K562 (cell line): ENCODE measurements around the gene TPD52L2. TPM values are rescaled to one million over a fixed set of nuclear protein-coding genes. Genes with fewer than 3 reads are reported as not detected.
A peak's percentile ranks its signal among the peaks of the same experiment; 100 is the strongest.

Source experiments
- BMI1 ChIP-seq: fragments of 150-350 bp; IDR thresholded peaks from 2 replicates; pipeline ENCODE4 v1.6.1; 2014; ENCODE audit warnings: low read length
- CBFB ChIP-seq: sonication (generic); formaldehyde crosslinking; IDR thresholded peaks from 2 replicates; pipeline ENCODE4 v1.4.0; 2020; ENCODE audit warnings: mild to moderate bottlenecking, missing genetic modification reagents
- ETV6 ChIP-seq, 3 experiments: fragments of 150-350 bp in 1 of 3; sonication (generic) in 1 of 3; formaldehyde crosslinking in 1 of 3; IDR thresholded peaks; 2 replicates each; pipeline versions ENCODE4 v1.6.1 to v1.8.0; 2014 to 2022; ENCODE audit warnings: borderline replicate concordance in 2 of 3, low read depth in 2 of 3, antibody characterized with exemption in 1 of 3, low read length in 1 of 3, mild to moderate bottlenecking in 1 of 3, missing genetic modification reagents in 1 of 3
- KAT2B ChIP-seq: IDR thresholded peaks from one replicate; pipeline ENCODE4 v1.6.1; 2012; ENCODE audit warnings: low read depth, mild to moderate bottlenecking, control low read depth, inconsistent platforms, low read length, moderate library complexity
- KDM4B ChIP-seq, 2 experiments: fragments of 450-650 bp in 1 of 2; sonication (generic) in 1 of 2; IDR thresholded peaks; 2 replicates each; pipeline ENCODE4 v1.6.1; 2016 to 2017; ENCODE audit warnings: borderline replicate concordance in 2 of 2, antibody characterized with exemption in 1 of 2, low read depth in 1 of 2, mild to moderate bottlenecking in 1 of 2
- RBBP5 ChIP-seq: fragments of 200-600 bp; sonication (generic); IDR thresholded peaks from 2 replicates; pipeline ENCODE4 v1.6.1; 2012; ENCODE audit warnings: borderline replicate concordance, mild to moderate bottlenecking, low read length, control low read depth, inconsistent platforms; ENCODE audit not compliant: insufficient read depth, poor library complexity, severe bottlenecking
- SETDB1 ChIP-seq: IDR thresholded peaks from one replicate; pipeline ENCODE4 v1.6.1; 2012; ENCODE audit warnings: low read length, control low read depth, inconsistent platforms
- SMAD4 ChIP-seq: fragments of 250-450 bp; sonication (Bioruptor Pico); conservative IDR thresholded peaks from 2 replicates; pipeline ENCODE4 v1.8.0; 2021; ENCODE audit warnings: inconsistent platforms, mild to moderate bottlenecking, moderate library complexity
- SP1 ChIP-seq: sonication (generic); formaldehyde crosslinking; IDR thresholded peaks from 2 replicates; pipeline ENCODE4 v1.8.1; 2022; ENCODE audit warnings: mild to moderate bottlenecking, missing genetic modification reagents
- TCFL5 ChIP-seq: fragments of 250-450 bp; sonication (Bioruptor Pico); conservative IDR thresholded peaks from 2 replicates; pipeline ENCODE4 v1.6.1; 2021; ENCODE audit warnings: mild to moderate bottlenecking, moderate library complexity, matching md5 sums
- ZBTB8A ChIP-seq: fragments of 450-650 bp; IDR thresholded peaks from 2 replicates; pipeline ENCODE4 v1.6.1; 2018; ENCODE audit warnings: mild to moderate bottlenecking, moderate library complexity; ENCODE audit not compliant: partially characterized antibody
- ZFX ChIP-seq: sonication (generic); formaldehyde crosslinking; IDR thresholded peaks from 2 replicates; pipeline ENCODE4 v1.8.0; 2022; ENCODE audit warnings: mild to moderate bottlenecking, missing genetic modification reagents, moderate library complexity
- ZNF134 ChIP-seq: fragments of 250-450 bp; sonication (Bioruptor Pico); conservative IDR thresholded peaks from 2 replicates; pipeline ENCODE4 v1.4.0; 2020
- ZNF197 ChIP-seq: fragments of 200-800 bp; sonication (Bioruptor generic); IDR thresholded peaks from 2 replicates; pipeline ENCODE4 v1.6.1; 2016; ENCODE audit warnings: low read depth, missing genetic modification characterization, missing compliant biosample characterization
- ZNF3 ChIP-seq: fragments of 250-450 bp; sonication (Bioruptor Pico); IDR thresholded peaks from 2 replicates; pipeline ENCODE4 v1.5.0; 2021; ENCODE audit warnings: mild to moderate bottlenecking, moderate library complexity
- polyA plus RNA-seq, 8 experiments: library from polyadenylated mRNA; depleted of rRNA in 4 of 8; stranded (reverse) in 5 of 8; unstranded in 3 of 8; fragments of >200 nt; fragmentation: Nextera tagmentation in 2 of 8; fragmentation: Illumina TruSeq in 1 of 8; extraction: Ambion mirVana in 2 of 8; extraction: Trizol in 1 of 8; gene quantifications; 2 replicates each; pipeline versions ENCODE4 v1.2.1 to v1.2.3, GENCODE V29; 2011 to 2014; ENCODE audit warnings: inconsistent platforms in 1 of 8, missing spikeins in 1 of 8
- total RNA-seq, 7 experiments: library from RNA; depleted of rRNA in 6 of 7; stranded (reverse); fragments of >200 nt in 6 of 7; fragmentation: Illumina TruSeq in 2 of 7; extraction: Trizol in 2 of 7; gene quantifications; 2 replicates each; pipeline versions ENCODE4 v1.2.1 to v1.2.3, GENCODE V29; 2011 to 2021; ENCODE audit warnings: low replicate concordance in 1 of 7
- TF ChIP-seq, protein P1 (sequence below): sonication (generic); formaldehyde crosslinking; IDR thresholded peaks from 2 replicates; pipeline ENCODE4 v1.8.1; 2023; ENCODE audit warnings: mild to moderate bottlenecking, missing genetic modification reagents
- TF ChIP-seq, protein P2 (sequence below), 2 experiments: IDR thresholded peaks; 2 replicates each; pipeline ENCODE4 v1.6.1; 2011; ENCODE audit warnings: borderline replicate concordance in 1 of 2, control low read depth in 1 of 2, low read depth in 1 of 2, low read length in 1 of 2, mild to moderate bottlenecking in 1 of 2, mixed read lengths in 1 of 2, moderate library complexity in 1 of 2; ENCODE audit not compliant: insufficient read depth in 1 of 2, insufficient read length in 1 of 2, poor library complexity in 1 of 2, severe bottlenecking in 1 of 2; ENCODE audit errors: extremely low read depth in 1 of 2
- TF ChIP-seq, protein P3 (sequence below): fragments of 150-350 bp; IDR thresholded peaks from 2 replicates; pipeline ENCODE4 v1.6.1; 2014; ENCODE audit warnings: low read depth, mild to moderate bottlenecking, low read length, borderline replicate concordance
- TF ChIP-seq, protein P4 (sequence below): fragments of 250-450 bp; sonication (Bioruptor Pico); IDR thresholded peaks from 2 replicates; pipeline ENCODE4 v1.9.0; 2021; ENCODE audit warnings: mild to moderate bottlenecking

Gene TPD52L2
- total and polyA plus RNA-seq, 9 of the 15 experiments (the other 6 are each of a cell fraction or from before 2014, with no cell fraction given) = 1.9 to 117 (median 74.6) TPM

DNA sequence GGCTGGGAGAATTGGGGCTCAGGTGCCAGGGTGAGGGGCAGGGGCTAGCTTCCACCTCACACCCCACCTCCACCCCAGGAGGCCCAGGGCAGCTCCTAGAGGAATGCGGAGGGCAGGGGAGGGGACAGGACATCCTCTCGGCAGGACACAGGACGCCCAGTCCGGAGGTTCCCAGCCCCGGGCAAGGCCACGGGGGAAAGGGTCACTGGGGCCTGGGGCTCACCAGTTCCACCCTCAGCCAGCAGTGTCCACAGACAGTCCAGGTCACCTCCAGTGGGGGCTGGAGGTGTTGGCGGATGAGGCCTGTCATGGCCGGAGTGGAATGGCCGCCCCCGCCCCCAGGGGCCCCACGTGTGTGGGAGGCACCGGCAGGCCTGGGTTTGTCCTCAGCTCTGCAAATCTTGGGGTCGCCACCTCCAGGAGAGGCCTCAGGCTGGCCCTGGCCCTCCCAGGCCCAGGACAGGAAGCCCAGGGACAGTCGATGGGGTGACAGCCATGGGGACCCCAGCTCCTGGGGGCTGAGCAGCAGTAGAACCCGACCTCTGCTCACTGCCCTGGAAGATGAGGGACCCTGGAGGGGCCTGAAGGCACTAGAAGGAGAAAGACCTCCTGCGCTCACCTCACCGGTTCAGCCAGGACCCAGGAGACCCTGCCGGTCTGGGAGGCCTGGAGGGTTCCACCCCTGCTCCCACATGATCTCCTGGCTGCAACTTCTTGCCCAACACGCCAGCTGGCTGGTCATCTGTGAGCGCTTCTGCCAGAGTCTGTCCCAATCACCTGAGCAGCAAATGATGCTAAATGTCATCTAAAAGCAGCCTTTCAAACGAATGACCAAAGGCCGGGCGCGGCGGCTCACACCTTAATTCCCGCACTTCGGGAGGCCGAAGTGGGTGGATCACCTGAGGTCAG, 16.8 kb upstream of the TPD52L2 start (continued):
- TF ChIP-seq ETV6 (IDR thresholded peaks at IDR 0.05; ENCODE audit: borderline replicate concordance in 1 of 2, low read depth in 2 of 2, low read length in 1 of 2) (no peak), ETV6 (CRISPR knock-in tag; IDR thresholded peaks at IDR 0.05; ENCODE audit: borderline replicate concordance) (no peak), ZNF134 (no peak), BMI1 (no peak), ZNF3 (CRISPR knock-in tag) (no peak), KAT2B (no peak), TCFL5 (CRISPR knock-in tag) (no peak), SMAD4 (CRISPR knock-in tag) (peak; percentile 46; the same call in 1 of the 2 replicates), ZFX (CRISPR knock-in tag) (peak; percentile 73), CBFB (CRISPR knock-in tag) (no peak), ZNF197 (no peak), KDM4B (IDR thresholded peaks at IDR 0.05; ENCODE audit: borderline replicate concordance in 2 of 2, low read depth in 1 of 2) (no peak), RBBP5 (peak; percentile 27), SP1 (0 out of 2 replicates have a peak, but pooled peaks have one; percentile 39), ZBTB8A (no peak), SETDB1 (no peak)
- TF ChIP-seq, protein P1, sequence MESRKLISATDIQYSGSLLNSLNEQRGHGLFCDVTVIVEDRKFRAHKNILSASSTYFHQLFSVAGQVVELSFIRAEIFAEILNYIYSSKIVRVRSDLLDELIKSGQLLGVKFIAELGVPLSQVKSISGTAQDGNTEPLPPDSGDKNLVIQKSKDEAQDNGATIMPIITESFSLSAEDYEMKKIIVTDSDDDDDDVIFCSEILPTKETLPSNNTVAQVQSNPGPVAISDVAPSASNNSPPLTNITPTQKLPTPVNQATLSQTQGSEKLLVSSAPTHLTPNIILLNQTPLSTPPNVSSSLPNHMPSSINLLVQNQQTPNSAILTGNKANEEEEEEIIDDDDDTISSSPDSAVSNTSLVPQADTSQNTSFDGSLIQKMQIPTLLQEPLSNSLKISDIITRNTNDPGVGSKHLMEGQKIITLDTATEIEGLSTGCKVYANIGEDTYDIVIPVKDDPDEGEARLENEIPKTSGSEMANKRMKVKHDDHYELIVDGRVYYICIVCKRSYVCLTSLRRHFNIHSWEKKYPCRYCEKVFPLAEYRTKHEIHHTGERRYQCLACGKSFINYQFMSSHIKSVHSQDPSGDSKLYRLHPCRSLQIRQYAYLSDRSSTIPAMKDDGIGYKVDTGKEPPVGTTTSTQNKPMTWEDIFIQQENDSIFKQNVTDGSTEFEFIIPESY (CRISPR knock-in tag) = no peak
- TF ChIP-seq, protein P2, sequence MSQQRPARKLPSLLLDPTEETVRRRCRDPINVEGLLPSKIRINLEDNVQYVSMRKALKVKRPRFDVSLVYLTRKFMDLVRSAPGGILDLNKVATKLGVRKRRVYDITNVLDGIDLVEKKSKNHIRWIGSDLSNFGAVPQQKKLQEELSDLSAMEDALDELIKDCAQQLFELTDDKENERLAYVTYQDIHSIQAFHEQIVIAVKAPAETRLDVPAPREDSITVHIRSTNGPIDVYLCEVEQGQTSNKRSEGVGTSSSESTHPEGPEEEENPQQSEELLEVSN (IDR thresholded peaks at IDR 0.05; ENCODE audit: borderline replicate concordance in 1 of 2, extremely low read depth in 1 of 2, insufficient read depth in 1 of 2, insufficient read length in 1 of 2, low read depth in 1 of 2, low read length in 1 of 2, poor library complexity in 1 of 2, severe bottlenecking in 1 of 2) = peak in 1 of 2 experiments; percentile 8
- TF ChIP-seq, protein P3, sequence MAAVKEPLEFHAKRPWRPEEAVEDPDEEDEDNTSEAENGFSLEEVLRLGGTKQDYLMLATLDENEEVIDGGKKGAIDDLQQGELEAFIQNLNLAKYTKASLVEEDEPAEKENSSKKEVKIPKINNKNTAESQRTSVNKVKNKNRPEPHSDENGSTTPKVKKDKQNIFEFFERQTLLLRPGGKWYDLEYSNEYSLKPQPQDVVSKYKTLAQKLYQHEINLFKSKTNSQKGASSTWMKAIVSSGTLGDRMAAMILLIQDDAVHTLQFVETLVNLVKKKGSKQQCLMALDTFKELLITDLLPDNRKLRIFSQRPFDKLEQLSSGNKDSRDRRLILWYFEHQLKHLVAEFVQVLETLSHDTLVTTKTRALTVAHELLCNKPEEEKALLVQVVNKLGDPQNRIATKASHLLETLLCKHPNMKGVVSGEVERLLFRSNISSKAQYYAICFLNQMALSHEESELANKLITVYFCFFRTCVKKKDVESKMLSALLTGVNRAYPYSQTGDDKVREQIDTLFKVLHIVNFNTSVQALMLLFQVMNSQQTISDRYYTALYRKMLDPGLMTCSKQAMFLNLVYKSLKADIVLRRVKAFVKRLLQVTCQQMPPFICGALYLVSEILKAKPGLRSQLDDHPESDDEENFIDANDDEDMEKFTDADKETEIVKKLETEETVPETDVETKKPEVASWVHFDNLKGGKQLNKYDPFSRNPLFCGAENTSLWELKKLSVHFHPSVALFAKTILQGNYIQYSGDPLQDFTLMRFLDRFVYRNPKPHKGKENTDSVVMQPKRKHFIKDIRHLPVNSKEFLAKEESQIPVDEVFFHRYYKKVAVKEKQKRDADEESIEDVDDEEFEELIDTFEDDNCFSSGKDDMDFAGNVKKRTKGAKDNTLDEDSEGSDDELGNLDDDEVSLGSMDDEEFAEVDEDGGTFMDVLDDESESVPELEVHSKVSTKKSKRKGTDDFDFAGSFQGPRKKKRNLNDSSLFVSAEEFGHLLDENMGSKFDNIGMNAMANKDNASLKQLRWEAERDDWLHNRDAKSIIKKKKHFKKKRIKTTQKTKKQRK = no peak
- TF ChIP-seq, protein P4, sequence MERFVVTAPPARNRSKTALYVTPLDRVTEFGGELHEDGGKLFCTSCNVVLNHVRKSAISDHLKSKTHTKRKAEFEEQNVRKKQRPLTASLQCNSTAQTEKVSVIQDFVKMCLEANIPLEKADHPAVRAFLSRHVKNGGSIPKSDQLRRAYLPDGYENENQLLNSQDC = no peak
